GM12892 (cell line): Measurements from ENCODE around the gene MYO16.

ENCODE experiments used
- POLR2A ChIP-seq: IDR thresholded peaks from 2 replicates; pipeline ENCODE4 v1.6.1; 2011; ENCODE audit warnings: low read depth, low read length, control low read depth
- POLR2AphosphoS5 ChIP-seq: IDR thresholded peaks from 2 replicates; pipeline ENCODE4 v1.6.1; 2011; ENCODE audit warnings: low read depth, low read length, control low read depth

GRCh38 chr13:108760129-108760528 is 130.7 kb downstream of the MYO16 start:
- TF ChIP-seq POLR2AphosphoS5: no peak
- no peak for TF ChIP-seq POLR2A
